Thyroid gland (tissue), 4 donors: ENCODE measurements around the gene ADAMTS13.

Experiments
- CTCF ChIP-seq, 6 experiments: fragments of 200-600 bp in 3 of 6; fragments of 450-650 bp in 3 of 6; sonication (generic) in 3 of 6; IDR thresholded peaks; one replicate each; pipeline ENCODE4 v1.5.1; 2016 to 2019; ENCODE audit warnings: antibody characterized with exemption in 6 of 6, mild to moderate bottlenecking in 2 of 6, inconsistent platforms in 1 of 6, moderate library complexity in 1 of 6
- POLR2A ChIP-seq, 2 donors: fragments of 450-650 bp; IDR thresholded peaks; one replicate each; pipeline ENCODE4 v1.6.1; 2017; ENCODE audit warnings: antibody characterized with exemption in 2 of 2, mild to moderate bottlenecking in 2 of 2, moderate library complexity in 1 of 2

GRCh38 chr9:133440874-133441273 lies 18.7 kb downstream of the ADAMTS13 start:
- TF ChIP-seq CTCF (IDR thresholded peaks at IDR 0.05) (no peak), POLR2A (IDR thresholded peaks at IDR 0.05) (no peak)
